HepG2 (cell line): ENCODE results near the gene UFL1.

Experiments
- CHD2 ChIP-seq: IDR thresholded peaks from 2 replicates; pipeline ENCODE4 v1.6.1; 2011; ENCODE audit warnings: low read depth, low read length, improper control_type of control experiment
- HMGXB3 ChIP-seq: sonication (generic); formaldehyde crosslinking; IDR thresholded peaks from 2 replicates; pipeline ENCODE4 v1.4.0; 2020; ENCODE audit warnings: missing genetic modification reagents, borderline replicate concordance
- RNF2 ChIP-seq: fragments of 450-650 bp; conservative IDR thresholded peaks from 2 replicates; pipeline ENCODE4 v1.6.1; 2016; ENCODE audit warnings: low read depth
- TCF7L2 ChIP-seq: IDR thresholded peaks from 2 replicates; pipeline ENCODE4 v1.6.1; 2011; ENCODE audit warnings: mild to moderate bottlenecking, low read depth, low read length, moderate library complexity
- TGIF2 ChIP-seq: IDR thresholded peaks from 2 replicates; pipeline ENCODE4 v1.6.1; 2016; ENCODE audit warnings: control low read depth, missing compliant biosample characterization

- TF ChIP-seq HMGXB3 (no peak), RNF2 (no peak), CHD2 (no peak), TCF7L2 (no peak), TGIF2 (CRISPR knock-in tag) (no peak)
Observed at GRCh38 chr6:96554558-96554957, 33.0 kb downstream of the UFL1 start.
